HFF-Myc (cell line): ENCODE data around the gene LCA5L.

Source experiments
- DNase-seq: peaks from one replicate; pipeline ENCODE4 v3.0.0-alpha.2; 2011; ENCODE audit warnings: low read depth; ENCODE audit errors: extremely low read depth
- H3K4me3 ChIP-seq: replicated peaks from 2 replicates; pipeline ENCODE4 v1.5.1; 2011; ENCODE audit warnings: low read depth, mild to moderate bottlenecking, control low read depth, low read length
- CTCF ChIP-seq: IDR thresholded peaks from 2 replicates; pipeline ENCODE4 v1.5.1; 2012; ENCODE audit warnings: mild to moderate bottlenecking, low read depth, low read length, control low read depth; ENCODE audit errors: missing control alignments

The LCA5L gene

GRCh38 chr21:39452970-39453342 is 7.4 kb upstream of the LCA5L start:
- H3K4me3 ChIP-seq, result no peak overlapping the region
- DNase-seq, result no peak
- TF ChIP-seq CTCF, result no peak

GRCh38 chr21:39452207-39452969 is 6.8 kb upstream of the LCA5L start:
- no peak overlapping the region for H3K4me3 ChIP-seq
- TF ChIP-seq CTCF, result no peak
- DNase-seq, result no peak

GRCh38 chr21:39451332-39452206 is 6.0 kb upstream of the LCA5L start, which contains the start of gene SH3BGR:
TSS of gene SH3BGR (plus strand) at chr21:39451970. CDS start at chr21:39452097, 127 bp downstream.
- H3K4me3 ChIP-seq, result no peak within 1 kb of the TSS
- no peak for DNase-seq
- no peak for TF ChIP-seq CTCF

DNA sequence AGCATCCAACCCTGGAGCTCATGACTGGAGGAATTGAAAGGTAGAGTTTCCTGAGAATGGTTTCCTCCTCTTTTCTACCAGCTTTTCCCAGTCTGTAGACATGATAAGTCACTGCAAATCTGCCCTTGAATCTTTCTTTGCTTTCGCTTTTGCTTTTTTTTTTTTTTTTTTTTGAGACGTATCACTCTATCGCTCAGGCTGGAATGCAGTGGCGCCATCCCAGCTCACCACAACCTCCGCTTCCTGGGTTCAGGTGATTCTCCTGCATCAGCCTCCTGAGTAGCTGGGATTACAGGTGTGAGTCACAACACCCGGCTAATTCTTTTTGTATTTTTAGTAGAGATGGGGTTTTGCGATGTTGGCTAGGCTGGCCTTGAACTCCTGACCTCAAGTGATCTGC is 1.7 kb upstream of the LCA5L start:
- no peak for DNase-seq
- no peak for TF ChIP-seq CTCF
- no peak overlapping the region for H3K4me3 ChIP-seq

- peak overlapping the region; percentile 89 for H3K4me3 ChIP-seq
- DNase-seq, result no peak
- no peak for TF ChIP-seq CTCF
Measured at GRCh38 chr21:39444421-39445180, 977 bp downstream of the LCA5L start.

- no peak for DNase-seq
- H3K4me3 ChIP-seq, result no peak overlapping the region
- peak; percentile 76 for TF ChIP-seq CTCF
Measured at GRCh38 chr21:39441502-39442475, 3.8 kb downstream of the LCA5L start.
